ENCODE data around the gene ZSCAN2.

The ZSCAN2 gene

DNA sequence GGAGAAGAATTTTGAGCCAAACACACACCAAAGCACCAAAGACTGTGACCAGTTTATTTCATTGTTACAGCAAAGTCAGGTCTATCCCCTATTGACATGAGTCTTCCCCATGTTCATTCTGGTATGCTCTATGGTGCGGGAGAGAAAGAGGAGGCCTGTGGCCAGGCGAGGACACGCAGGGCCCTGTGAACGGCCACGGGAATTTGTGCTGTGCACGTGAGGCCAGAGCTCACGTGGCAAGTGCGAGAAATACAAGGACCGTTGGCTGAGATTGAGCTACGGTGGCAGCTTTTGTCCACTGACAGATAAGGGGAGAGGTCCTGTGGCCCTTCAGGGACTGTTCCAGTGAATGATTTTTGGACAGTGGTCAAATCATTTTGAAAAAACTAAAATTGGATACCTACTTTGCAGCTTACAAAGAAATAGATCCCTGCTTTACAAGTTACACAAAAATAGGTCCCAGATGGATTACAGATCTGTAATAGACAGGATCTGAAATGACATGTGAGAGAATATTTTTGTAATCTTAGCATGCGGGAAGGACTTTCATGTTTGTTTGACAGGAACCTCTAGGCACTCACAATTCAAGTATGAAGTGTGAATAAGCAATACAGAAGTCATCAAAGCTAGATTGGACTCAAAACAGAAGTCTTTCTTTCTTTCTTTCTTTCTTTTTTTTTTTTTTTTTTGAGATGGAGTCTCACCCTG is 9.2 kb downstream of the ZSCAN2 start:
- Histone ChIP-seq H3K36me3 (ENCODE audit: control insufficient read depth, insufficient read depth, low read length) (peaks cover 7% of the 10 kb centered on the region), H3K4me1 (ENCODE audit: control insufficient read depth, insufficient read depth, low read length) (no peaks in the 10 kb centered on the region)
- 93% methylated on average over 11 of the region's 11 CpGs for WGBS, 2 experiments

DNA sequence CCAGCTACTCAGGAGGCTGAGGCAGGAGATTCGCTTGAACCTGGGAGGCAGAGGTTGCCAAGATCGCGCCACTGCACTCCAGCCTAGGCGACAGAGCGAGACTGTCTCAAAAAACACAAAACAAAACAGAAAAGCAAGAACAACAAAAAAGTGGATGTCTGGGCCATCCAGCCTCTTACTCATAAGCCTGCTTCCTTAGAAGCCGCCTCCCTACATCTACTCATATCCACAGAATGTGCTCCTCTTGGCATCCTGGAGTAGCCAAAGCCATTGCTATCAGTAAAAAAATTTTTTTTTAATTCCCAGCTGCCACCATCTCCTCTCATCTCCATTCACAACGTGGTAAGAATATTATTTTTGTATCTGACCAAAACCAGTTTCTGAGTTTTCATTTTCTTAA is 10.8 kb downstream of the ZSCAN2 start:
- H3K4me1 ChIP-seq (ENCODE audit: control insufficient read depth, insufficient read depth, low read length) = no peaks in the 10 kb centered on the region
- no peaks in the 10 kb centered on the region for H3K36me3 ChIP-seq (ENCODE audit: control insufficient read depth, insufficient read depth, low read length)
- no peak overlapping the region for H3K4me3 ChIP-seq (ENCODE audit: insufficient read depth, low read depth, low read length)
- no peaks in the 10 kb centered on the region for H3K9me3 ChIP-seq (ENCODE audit: control insufficient read depth, low read length)
- no peaks in the 10 kb centered on the region for H3K27me3 ChIP-seq (ENCODE audit: control insufficient read depth, insufficient read depth, low read length, poor library complexity, severe bottlenecking)
- no peak overlapping the region for H3K27ac ChIP-seq (ENCODE audit: insufficient read depth, low read depth, low read length, poor library complexity, severe bottlenecking)
- 93 to 97% methylated on average over 7 of the region's 7 CpGs for WGBS, 2 experiments

More for the DNA sequence above, 9.2 kb downstream of the ZSCAN2 start:
- H3K9me3 ChIP-seq (ENCODE audit: control insufficient read depth, low read length) = no peaks in the 10 kb centered on the region
- H3K27me3 ChIP-seq (ENCODE audit: control insufficient read depth, insufficient read depth, low read length, poor library complexity, severe bottlenecking) = no peaks in the 10 kb centered on the region
- no peak overlapping the region for H3K4me3 ChIP-seq (ENCODE audit: insufficient read depth, low read depth, low read length)
- no peak overlapping the region for H3K27ac ChIP-seq (ENCODE audit: insufficient read depth, low read depth, low read length, poor library complexity, severe bottlenecking)

DNA sequence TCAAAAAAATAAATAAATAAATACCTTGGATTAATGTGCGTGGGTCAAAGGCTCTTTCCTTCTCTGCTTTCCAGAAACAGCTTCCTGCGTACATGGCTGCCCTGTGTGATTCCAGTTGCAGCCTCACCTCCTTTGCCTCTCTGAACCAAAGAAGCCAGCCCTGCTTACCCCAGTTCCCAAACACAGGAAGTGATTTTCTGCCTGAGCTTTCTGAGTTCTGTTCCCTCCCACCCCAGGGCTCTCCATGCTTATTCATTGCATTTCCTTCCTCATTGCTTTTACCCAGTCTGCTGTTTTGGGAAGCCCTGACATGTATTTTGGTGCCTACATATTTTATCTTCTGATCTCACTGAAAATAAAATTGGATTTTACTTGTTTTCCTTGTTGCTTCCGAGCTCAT is 15.4 kb downstream of the ZSCAN2 start:
- Histone ChIP-seq H3K36me3 (ENCODE audit: control insufficient read depth, insufficient read depth, low read length) (peaks cover 9% of the 10 kb centered on the region), H3K4me3 (ENCODE audit: insufficient read depth, low read depth, low read length) (no peak overlapping the region), H3K27ac (ENCODE audit: insufficient read depth, low read depth, low read length, poor library complexity, severe bottlenecking) (no peak overlapping the region), H3K27me3 (ENCODE audit: control insufficient read depth, insufficient read depth, low read length, poor library complexity, severe bottlenecking) (no peaks in the 10 kb centered on the region), H3K9me3 (ENCODE audit: control insufficient read depth, low read length) (peaks cover 2% of the 10 kb centered on the region), H3K4me1 (ENCODE audit: control insufficient read depth, insufficient read depth, low read length) (no peaks in the 10 kb centered on the region)
- 85 to 95% methylated on average over 3 of the region's 3 CpGs for WGBS, 2 experiments

DNA sequence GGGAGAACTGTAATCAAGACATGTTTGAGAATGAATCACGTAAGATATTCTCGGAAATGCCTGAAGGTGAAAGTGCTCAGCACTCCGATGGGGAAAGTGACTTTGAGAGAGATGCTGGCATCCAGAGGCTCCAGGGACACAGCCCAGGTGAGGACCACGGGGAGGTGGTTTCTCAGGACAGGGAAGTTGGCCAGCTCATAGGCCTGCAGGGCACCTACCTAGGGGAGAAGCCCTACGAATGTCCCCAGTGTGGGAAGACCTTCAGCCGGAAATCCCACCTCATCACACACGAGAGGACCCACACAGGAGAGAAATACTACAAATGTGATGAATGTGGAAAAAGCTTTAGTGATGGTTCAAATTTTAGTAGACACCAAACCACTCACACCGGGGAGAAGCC is 19.8 kb downstream of the ZSCAN2 start:
- H3K36me3 ChIP-seq (ENCODE audit: control insufficient read depth, insufficient read depth, low read length) = peaks cover 25% of the 10 kb centered on the region
- no peak overlapping the region for H3K4me3 ChIP-seq (ENCODE audit: insufficient read depth, low read depth, low read length)
- peaks cover 7% of the 10 kb centered on the region for H3K9me3 ChIP-seq (ENCODE audit: control insufficient read depth, low read length)
- no peak overlapping the region for H3K27ac ChIP-seq (ENCODE audit: insufficient read depth, low read depth, low read length, poor library complexity, severe bottlenecking)
- H3K4me1 ChIP-seq (ENCODE audit: control insufficient read depth, insufficient read depth, low read length) = no peaks in the 10 kb centered on the region
- H3K27me3 ChIP-seq (ENCODE audit: control insufficient read depth, insufficient read depth, low read length, poor library complexity, severe bottlenecking) = no peaks in the 10 kb centered on the region
- 94 to 97% methylated on average over 7 to 8 of the region's 8 CpGs for WGBS, 2 experiments

DNA sequence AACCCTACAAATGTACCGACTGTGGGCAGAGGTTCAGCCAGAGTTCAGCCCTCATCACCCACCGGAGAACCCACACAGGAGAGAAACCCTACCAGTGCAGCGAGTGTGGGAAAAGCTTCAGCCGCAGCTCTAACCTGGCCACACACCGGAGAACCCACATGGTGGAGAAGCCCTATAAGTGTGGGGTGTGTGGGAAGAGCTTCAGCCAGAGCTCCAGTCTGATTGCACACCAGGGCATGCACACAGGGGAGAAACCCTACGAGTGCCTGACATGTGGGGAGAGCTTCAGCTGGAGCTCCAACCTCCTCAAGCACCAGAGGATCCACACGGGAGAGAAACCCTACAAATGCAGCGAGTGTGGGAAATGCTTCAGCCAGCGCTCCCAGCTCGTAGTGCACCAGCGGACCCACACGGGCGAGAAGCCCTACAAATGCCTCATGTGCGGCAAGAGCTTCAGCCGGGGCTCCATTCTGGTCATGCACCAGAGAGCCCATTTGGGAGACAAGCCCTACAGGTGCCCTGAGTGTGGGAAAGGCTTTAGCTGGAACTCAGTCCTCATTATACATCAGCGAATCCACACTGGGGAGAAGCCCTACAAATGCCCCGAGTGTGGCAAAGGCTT is 20.7 kb downstream of the ZSCAN2 start:
- 94 to 95% methylated on average over 17 of the region's 17 CpGs for WGBS, 2 experiments
- Histone ChIP-seq H3K27me3 (ENCODE audit: control insufficient read depth, insufficient read depth, low read length, poor library complexity, severe bottlenecking) (no peaks in the 10 kb centered on the region), H3K27ac (ENCODE audit: insufficient read depth, low read depth, low read length, poor library complexity, severe bottlenecking) (no peak overlapping the region), H3K4me3 (ENCODE audit: insufficient read depth, low read depth, low read length) (no peak overlapping the region), H3K36me3 (ENCODE audit: control insufficient read depth, insufficient read depth, low read length) (peaks cover 25% of the 10 kb centered on the region), H3K9me3 (ENCODE audit: control insufficient read depth, low read length) (peaks cover 7% of the 10 kb centered on the region), H3K4me1 (ENCODE audit: control insufficient read depth, insufficient read depth, low read length) (no peaks in the 10 kb centered on the region)

DNA sequence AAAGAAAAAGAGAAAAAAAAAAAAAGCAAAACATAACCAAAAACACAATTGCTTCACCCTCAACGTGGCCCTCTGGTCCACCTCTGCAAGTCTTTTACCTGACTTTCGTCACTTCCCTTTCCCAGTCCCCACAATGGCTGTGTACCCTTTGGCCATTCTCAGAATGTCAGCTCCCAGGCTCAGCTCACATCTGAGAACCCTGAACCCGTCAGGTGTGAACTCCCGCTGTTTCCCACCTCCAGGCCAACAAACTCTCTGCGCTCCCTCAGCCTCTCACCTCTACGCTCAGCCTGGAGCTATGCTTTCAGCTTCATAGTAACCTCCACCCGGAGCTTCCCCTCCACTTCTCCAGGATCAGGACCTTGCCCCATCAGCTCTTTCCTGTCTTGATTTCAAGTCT is 23.6 kb downstream of the ZSCAN2 start:
- 81 to 94% methylated on average over 6 to 7 of the region's 7 CpGs for WGBS, 2 experiments
- Histone ChIP-seq H3K36me3 (ENCODE audit: control insufficient read depth, insufficient read depth, low read length) (peaks cover 25% of the 10 kb centered on the region), H3K4me1 (ENCODE audit: control insufficient read depth, insufficient read depth, low read length) (no peaks in the 10 kb centered on the region), H3K27ac (ENCODE audit: insufficient read depth, low read depth, low read length, poor library complexity, severe bottlenecking) (no peak overlapping the region), H3K9me3 (ENCODE audit: control insufficient read depth, low read length) (peaks cover 7% of the 10 kb centered on the region), H3K27me3 (ENCODE audit: control insufficient read depth, insufficient read depth, low read length, poor library complexity, severe bottlenecking) (no peaks in the 10 kb centered on the region), H3K4me3 (ENCODE audit: insufficient read depth, low read depth, low read length) (no peak overlapping the region)

DNA sequence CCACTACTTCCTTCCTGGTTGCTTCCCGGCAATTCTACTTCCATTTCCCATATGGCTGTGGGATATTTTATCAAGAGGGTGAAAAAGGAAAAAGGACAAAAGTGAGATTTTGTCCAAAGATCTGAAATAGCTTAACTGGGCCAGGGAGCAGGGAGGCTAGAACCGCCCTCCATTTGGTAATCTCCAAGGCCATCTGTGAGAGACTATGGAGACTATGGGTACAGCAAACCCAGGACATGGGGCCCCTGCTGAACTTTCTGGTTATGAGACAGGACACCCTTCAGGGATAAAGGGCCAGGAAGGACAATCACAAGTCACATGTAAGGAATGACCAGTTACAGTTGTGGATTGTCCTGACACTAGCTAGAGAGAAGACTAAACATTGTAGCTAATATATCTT is 24.3 kb downstream of the ZSCAN2 start:
- no peaks in the 10 kb centered on the region for H3K27me3 ChIP-seq (ENCODE audit: control insufficient read depth, insufficient read depth, low read length, poor library complexity, severe bottlenecking)
- no peak overlapping the region for H3K4me3 ChIP-seq (ENCODE audit: insufficient read depth, low read depth, low read length)
- H3K4me1 ChIP-seq (ENCODE audit: control insufficient read depth, insufficient read depth, low read length) = no peaks in the 10 kb centered on the region
- H3K36me3 ChIP-seq (ENCODE audit: control insufficient read depth, insufficient read depth, low read length) = peaks cover 25% of the 10 kb centered on the region
- WGBS, 2 experiments = 85 to 89% methylated on average over 2 of the region's 2 CpGs
- peaks cover 7% of the 10 kb centered on the region for H3K9me3 ChIP-seq (ENCODE audit: control insufficient read depth, low read length)
- H3K27ac ChIP-seq (ENCODE audit: insufficient read depth, low read depth, low read length, poor library complexity, severe bottlenecking) = no peak overlapping the region

DNA sequence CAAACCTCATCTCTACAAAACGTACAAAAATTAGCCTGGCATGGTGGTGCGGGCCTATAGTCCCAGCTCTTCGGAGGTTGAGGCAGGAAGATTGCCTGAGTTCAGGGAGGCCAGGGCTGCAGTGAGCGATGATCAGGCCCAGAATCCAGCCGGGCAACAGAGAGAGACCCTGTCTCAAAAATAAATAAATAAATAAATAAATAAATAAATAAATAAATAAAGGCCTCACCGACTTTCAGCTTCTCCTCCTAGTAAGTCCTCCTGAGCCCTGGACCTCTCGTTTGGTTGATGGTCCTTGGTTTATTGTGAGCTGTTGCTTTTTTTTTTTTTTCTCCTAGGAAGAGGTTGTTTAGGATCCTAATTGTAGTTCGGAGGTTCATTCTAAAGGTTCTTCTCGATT is 28.2 kb downstream of the ZSCAN2 start:
- Histone ChIP-seq H3K4me3 (ENCODE audit: insufficient read depth, low read depth, low read length) (no peak overlapping the region), H3K27me3 (ENCODE audit: control insufficient read depth, insufficient read depth, low read length, poor library complexity, severe bottlenecking) (peaks cover 24% of the 10 kb centered on the region), H3K27ac (ENCODE audit: insufficient read depth, low read depth, low read length, poor library complexity, severe bottlenecking) (no peak overlapping the region), H3K36me3 (ENCODE audit: control insufficient read depth, insufficient read depth, low read length) (no peaks in the 10 kb centered on the region), H3K9me3 (ENCODE audit: control insufficient read depth, low read length) (no peaks in the 10 kb centered on the region), H3K4me1 (ENCODE audit: control insufficient read depth, insufficient read depth, low read length) (no peaks in the 10 kb centered on the region)
- 91 to 92% methylated on average over 8 to 9 of the region's 9 CpGs for WGBS, 2 experiments

DNA sequence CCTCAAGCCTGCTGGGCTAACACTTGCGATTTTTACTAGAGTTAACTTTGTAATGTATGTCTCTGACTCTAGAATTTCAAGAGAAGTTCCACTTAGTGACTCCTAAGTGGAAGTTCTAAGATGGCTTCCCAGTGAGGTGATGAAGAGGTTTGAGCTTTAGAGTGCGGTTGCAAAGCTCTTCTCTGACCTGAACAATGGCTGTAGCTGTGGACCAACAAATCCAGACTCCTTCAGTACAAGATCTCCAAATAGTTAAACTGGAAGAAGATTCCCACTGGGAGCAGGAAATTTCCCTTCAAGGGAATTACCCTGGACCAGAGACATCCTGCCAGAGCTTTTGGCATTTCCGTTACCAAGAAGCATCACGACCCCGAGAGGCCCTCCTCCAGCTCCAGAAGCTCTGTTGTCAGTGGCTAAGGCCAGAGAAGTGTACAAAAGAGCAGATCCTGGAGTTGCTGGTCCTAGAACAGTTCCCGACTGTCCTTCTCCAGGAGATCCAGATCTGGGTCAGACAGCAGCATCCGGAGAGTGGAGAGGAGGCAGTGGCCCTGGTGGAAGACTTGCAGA is 31.0 kb downstream of the ZSCAN2 start:
- Histone ChIP-seq H3K4me3 (ENCODE audit: insufficient read depth, low read depth, low read length) (peak overlapping the region; percentile 62), H3K4me1 (ENCODE audit: control insufficient read depth, insufficient read depth, low read length) (no peaks in the 10 kb centered on the region), H3K9me3 (ENCODE audit: control insufficient read depth, low read length) (no peaks in the 10 kb centered on the region), H3K27me3 (ENCODE audit: control insufficient read depth, insufficient read depth, low read length, poor library complexity, severe bottlenecking) (peaks cover 43% of the 10 kb centered on the region), H3K36me3 (ENCODE audit: control insufficient read depth, insufficient read depth, low read length) (no peaks in the 10 kb centered on the region), H3K27ac (ENCODE audit: insufficient read depth, low read depth, low read length, poor library complexity, severe bottlenecking) (no peak overlapping the region)
- 63 to 64% methylated on average over 7 of the region's 7 CpGs for WGBS, 2 experiments

DNA sequence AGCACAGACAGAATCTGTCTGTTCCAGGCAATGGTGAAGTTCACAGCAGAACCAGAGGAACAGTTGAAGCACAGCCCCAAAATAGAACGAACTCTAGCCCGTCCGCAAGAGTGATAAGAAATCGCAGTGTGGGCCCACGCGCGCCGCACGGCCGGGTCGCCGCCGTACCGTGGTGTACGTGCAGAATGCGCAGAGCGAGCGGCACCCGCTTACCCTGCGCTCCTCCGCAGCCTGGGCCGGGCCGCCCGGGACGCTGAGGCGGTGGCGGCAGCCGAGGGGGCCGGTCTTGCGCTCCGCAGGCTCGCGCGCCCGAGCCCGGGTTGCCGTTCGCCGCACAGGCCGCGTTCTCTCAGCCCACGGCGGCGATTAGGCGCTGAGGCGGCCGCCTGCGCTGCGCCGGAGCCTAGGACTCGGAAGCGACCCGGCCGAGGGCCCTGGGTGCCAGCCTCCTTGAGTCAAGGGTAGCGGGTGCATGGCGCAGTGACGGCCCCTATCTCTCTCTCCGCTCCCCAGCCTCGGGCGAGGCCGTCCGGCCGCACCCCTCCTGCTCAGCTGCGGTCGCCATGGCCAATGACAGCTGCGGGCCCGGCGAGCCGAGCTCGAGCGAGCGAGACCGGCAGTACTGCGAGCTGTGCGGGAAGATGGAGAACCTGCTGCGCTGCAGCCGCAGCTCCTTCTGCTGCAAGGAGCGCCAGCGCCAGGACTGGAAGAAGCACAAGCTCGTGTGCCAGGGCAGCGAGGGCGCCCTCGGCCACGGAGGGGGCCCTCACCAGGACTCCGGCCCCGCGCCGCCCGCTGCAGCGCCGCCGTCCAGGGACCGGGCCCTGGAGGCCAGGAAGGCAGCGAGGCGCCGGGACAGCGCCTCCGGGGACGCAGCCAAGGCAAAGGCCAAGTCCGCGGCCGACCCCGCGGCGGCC is 32.8 kb downstream of the ZSCAN2 start:
- peaks cover 43% of the 10 kb centered on the region for H3K27me3 ChIP-seq (ENCODE audit: control insufficient read depth, insufficient read depth, low read length, poor library complexity, severe bottlenecking)
- H3K9me3 ChIP-seq (ENCODE audit: control insufficient read depth, low read length) = no peaks in the 10 kb centered on the region
- peak overlapping the region; percentile 48 for H3K4me3 ChIP-seq (ENCODE audit: insufficient read depth, low read depth, low read length)
- no peaks in the 10 kb centered on the region for H3K36me3 ChIP-seq (ENCODE audit: control insufficient read depth, insufficient read depth, low read length)
- WGBS, 2 experiments = 1 to 2% methylated on average over 105 of the region's 105 CpGs
- no peak overlapping the region for H3K27ac ChIP-seq (ENCODE audit: insufficient read depth, low read depth, low read length, poor library complexity, severe bottlenecking)
- H3K4me1 ChIP-seq (ENCODE audit: control insufficient read depth, insufficient read depth, low read length) = no peaks in the 10 kb centered on the region

All from ectodermal cell (in vitro differentiated cells).